GM21447 (cell line): ENCODE results near the gene TRPC1.
"Not testable (repeated sequence)": the region's sequence is repeated elsewhere in the genome, so short reads cannot be mapped to it uniquely, and the experiment has no call there.

ENCODE experiments used
- ATAC-seq: cut with Tn5 transposase; IDR thresholded peaks from one replicate; pipeline ENCODE4 v1.9.1; 2021; ENCODE audit not compliant: unreplicated experiment

Gene TRPC1

DNA sequence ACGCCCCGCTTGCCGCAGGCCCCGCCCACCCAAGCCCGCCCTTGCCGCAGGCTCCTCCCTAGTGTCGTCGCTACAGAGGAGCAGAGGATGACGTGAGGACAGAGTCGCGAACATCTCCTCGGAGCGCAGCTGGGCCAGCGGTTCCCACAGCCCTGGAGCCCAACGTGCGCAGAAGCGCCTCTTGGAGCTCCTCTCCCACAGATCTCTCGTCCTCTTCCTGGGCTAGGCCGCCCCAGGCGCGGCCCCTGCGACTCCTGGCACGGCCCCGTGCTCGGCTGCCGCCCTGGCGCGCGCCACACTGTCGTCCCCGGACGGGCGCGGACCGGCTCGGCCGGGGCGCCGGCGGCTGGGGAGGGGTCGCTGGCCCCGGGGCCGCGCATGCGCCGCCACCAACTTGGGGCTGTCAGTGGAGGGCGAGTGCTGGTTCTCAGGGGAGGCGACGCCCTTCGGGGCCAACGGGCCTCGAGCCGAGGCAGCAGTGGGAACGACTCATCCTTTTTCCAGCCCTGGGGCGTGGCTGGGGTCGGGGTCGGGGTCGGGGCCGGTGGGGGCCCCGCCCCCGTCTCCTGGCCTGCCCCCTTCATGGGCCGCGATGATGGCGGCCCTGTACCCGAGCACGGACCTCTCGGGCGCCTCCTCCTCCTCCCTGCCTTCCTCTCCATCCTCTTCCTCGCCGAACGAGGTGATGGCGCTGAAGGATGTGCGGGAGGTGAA lies at the start of gene TRPC1:
TRPC1 (plus strand) TSS at position 67 of the 714 bp plus-strand sequence; CDS start at position 593, 526 bp downstream.
- peak; percentile 95 for ATAC-seq

DNA sequence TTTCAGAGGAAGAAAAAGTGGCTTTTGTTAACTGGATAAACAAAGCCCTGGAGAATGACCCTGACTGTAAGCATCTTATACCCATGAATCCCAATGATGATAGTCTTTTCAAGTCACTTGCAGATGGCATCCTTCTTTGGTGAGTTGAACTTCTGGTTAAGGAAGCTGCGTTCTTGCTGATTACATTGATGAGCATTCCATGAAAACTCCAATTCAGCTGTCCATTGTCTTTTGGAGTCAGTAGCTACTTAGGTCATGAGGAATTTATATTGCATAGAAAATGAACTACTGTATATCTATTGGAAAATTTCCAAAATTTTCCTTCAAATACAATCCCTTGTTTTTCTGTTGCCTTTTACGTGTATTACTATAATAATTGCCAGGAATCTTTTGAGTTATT lies 47.7 kb upstream of the TRPC1 start:
- ATAC-seq, result no peak

DNA sequence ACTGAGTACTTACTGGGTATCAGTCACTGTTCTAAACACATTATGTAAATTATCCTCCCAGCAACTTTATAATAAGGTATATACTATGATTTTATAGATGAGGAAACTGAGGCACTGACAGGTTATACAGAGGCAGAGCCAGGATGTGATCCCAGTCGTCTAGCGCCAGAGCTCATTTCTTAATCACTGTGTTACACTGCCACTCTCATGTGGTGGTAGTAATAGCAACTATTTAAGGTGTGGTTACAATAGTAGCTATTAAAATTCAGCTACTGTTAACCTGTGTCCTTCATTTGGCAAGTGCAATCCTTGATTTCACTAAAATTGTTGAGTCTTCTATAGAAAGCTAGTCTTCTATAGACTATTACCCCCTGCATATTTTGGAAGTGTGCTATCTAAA lies 43.1 kb upstream of the TRPC1 start:
- no peak for ATAC-seq

DNA sequence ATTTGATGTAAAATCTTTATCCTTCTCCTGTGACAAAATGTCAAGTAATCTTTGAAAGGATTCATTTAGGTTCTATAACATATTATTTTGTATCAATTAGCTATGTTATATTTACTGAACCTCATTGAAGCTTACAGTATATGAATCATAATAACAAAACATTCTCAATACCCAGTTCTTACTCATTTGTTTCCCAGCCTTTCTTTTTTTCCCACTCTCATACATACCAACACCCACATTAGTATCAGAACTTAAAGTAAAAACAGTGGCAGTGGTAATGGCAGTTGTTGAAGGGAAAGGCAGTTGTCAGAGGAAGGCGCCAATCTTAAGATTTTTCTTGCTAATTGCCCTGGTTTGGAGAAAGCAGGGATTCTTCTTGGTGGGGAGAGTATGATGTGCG lies 33.2 kb upstream of the TRPC1 start:
- ATAC-seq, result no peak

DNA sequence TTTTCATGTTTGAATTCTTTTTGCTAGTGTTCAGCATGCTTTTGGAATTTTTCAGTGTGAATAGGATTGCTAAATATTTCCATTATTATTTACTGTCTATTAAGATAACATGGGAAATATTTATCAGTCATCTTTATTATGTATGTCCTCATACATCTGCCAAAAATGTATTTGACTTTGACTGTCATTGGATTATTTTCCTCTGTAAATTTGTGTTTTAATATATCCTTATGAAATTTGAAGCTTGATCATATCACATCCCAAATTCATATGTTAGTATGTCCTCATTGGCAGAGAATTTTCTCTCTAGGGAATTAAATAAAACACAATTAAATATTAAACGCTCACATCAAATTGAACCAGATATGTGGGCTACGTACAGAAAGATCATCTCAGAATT lies 32.3 kb upstream of the TRPC1 start:
- ATAC-seq, result no peak

DNA sequence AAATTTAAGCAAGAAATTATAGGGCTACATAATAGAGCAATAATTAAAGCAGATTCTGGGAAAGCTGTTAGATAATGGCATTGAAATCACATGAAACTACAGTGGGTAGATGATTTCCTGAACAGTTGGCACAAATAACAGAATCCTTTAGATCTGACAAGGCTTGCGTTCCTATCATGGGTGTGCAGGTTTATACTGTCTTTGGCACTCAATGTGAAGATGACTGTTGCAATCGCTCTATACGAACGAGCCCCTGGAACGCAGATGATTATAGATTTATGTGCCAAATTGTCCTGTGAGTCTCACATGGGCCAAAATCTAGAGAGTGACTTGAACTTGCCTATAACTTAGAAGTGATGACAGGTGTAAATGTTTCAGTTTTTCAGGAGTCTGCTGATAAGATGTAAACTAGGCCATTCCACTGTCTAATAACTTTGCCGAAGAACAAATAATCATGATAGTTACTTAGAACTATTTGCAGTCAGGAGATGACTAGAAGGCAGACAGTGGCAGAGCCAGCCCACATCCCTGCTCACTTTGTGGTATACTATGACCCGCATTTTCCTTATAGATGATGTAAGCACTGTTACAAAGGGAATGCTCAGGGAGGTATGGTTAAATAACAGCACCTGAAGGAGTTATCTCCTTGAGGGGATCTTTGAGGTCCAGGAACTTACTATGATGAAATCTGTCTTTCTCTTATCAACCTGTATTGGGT lies 30.5 kb upstream of the TRPC1 start:
- ATAC-seq, result no peak

DNA sequence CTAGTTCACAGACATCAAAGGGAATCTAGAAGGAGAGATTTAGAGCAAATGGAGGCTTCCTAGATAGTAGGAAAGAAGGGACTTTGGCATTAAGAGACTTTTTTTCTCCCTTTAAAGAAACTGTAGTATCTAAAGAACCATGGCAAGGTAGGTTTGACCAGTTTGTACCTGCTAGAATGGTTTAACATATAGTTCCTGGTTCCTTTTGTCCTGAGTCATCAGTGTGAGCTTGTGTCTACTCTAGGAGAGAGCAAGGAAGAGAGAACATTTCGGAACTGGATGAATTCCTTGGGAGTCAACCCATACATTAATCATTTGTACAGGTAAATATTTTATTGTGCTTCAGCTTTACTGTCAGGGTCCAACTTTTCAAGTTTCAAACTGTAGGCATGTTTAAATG lies 29.6 kb upstream of the TRPC1 start:
- ATAC-seq, result no peak

DNA sequence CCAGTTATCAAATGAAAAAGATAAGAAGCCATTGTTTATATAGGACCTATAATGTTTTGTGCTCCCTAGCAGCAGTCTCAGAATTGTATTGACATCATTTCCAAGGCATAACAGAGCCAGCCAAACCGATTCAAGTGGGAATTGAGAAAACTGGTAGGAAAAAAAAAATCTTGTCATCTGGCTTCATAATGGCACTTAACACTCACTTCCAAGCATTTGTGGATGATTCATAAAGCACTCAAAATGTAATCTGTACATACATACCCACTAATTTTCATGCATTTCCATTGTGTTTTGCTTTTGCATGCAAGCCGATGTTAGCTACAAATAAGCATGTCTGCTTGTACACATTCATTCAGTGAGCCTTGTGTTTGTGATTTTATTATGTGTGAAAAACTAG lies 18.6 kb upstream of the TRPC1 start:
- ATAC-seq, result no peak

DNA sequence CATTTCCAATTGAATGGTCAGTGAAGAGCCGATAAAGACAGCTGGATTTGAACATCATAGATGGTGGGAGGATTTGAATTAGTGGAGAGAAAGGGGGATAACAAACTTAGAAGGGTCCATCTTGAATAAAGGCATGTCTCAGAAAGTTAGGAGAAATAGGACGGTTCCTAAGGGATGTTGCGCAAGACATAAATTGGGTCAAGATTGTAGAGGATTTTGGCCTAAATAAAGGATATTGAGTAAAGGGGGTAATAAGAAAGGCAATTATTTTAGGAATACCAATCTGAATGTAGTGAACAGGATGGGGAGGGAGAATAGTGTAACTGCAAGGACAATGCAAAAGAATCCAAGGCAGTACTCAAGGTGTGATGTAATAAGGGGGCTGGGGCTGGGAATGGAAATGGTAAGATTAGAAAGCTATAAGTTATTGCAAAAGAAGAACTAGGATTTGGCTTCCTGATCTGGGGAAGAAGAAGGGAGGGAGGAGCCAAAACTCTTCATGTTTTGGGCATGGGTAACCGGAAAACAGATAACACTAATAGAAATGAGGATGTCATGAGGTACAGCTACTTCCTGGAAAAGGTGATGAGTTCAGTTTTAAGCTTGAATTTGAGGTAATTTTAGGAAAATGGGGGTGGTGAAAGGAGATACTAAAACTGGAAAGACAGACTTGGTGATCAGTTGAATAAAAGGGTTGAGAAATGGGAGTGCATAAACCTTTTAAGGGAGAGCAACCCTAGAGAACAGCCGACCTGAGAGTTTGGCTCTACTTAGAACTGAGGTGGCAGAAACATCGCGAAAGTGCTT lies 17.3 kb upstream of the TRPC1 start:
- ATAC-seq, result no peak

DNA sequence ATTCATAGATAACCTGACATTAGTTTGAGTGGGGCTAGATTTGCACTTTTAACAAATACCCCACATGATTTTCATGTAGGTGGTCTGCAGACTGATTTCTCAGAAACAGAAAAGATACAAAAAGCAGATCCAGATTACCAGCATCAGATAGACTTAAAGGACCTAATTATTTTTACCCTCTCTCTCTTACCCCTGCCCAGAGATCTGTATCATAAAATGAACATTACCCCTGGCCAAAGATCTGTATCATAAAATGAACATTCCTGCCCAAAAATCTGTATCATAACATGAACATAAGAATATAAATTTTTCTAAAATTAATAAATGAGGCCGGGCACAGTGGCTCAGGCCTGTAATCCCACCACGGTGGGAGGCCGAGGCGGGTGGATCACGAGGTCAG lies 14.6 kb upstream of the TRPC1 start:
- ATAC-seq, result no peak

DNA sequence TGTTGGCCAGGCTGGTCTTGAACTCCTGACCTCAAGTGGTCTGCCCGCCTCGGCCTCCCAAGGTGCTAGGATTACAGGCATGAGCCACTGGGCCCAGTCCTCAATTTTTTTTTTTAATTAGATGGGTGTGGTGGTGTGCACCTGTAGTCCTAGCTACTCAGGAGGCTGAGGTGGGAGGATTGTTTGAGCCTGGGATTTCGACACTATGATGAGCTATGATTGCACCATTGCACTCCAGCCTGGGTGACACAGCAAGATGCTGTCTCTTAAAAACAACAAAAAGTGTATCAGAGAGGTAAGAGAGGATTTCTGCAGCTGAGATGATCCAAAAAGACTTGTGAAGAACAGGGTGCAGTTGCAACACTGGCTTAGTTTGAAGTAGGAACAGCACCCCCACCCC lies 9.0 kb upstream of the TRPC1 start:
- ATAC-seq, result not testable (repeated sequence)

DNA sequence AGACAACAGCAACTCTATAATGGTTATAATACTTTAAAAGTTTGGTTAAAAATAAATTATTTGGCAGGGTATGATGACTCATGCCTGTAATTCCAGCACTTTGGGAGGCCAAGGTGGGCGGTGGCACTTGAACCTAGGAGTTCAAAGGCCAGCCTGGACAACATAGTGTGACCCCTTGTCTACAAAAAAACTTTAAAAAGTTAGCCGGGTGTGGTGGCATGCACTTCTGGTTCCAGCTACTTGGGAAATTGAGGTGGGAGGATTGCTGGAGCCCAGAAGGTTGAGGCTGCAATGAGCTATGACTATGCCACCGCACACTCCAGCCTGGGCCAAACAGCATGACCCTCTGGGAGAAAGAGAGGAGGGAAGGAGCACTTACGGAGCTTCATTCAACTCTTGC lies 7.7 kb upstream of the TRPC1 start:
- ATAC-seq, result no peak

DNA sequence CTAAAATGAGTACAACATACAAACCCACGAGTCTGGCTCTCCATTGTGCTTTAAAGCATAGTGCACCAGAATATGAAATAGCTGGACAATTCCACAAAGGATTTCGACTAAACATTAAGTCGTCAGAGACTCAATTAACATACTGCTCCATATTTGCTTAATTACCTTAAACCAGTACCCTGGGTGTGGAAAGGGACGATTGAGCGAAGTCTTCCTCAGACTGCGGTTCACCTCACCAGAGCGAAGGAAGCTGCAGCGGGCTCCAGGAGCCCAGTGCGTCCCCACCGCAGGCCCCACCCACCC lies 218 bp upstream of the TRPC1 start:
- ATAC-seq, result no peak

DNA sequence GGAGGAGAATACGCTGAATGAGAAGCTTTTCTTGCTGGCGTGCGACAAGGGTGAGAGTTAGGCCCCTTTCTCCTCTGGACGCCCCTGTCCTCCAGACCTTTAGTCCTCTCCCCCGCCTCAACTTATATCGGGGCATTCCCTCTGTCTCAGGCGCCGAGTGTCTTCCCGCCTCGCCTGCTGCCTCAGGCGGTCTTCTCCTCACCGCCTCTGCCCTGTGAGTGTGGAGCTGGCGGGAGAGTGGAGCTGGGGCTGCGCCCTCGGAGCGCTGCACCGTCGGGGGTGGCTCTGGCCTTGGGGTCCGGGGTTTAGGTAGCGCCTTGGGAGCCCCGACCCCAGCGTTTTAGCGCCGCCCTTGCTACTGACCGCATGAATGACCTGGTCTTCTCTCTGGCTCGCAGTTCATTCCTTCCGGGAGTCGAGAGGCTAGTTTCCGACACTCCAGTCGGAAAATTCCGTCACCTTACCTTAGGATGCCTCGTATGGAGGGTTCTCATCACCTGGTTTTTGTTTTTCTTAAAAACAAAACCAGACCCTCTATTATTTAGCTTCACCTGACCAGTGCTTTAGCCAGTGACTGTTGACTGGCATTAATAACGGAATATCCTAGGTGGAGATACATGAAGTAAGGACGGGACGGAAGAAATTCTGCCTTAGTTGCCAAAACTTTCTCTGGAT lies 985 bp downstream of the TRPC1 start:
- ATAC-seq, result peak; percentile 25

DNA sequence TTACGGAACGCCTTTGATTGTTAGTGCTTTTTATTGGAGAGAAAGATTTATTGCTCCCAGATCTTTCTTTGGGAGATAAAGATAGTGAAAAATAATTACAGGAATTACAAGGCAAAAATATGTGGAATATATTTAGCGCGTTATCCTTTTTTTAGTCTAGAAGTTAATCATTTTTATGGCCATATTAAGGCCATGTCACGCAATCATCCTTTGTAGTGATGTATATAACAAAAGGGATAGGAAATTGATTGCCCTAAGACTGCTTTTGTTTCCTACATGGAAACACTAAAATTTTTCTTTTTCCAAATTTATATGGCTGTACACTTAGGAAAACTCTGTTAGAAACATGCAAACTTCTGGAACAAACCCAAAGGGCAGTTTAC lies 1.5 kb downstream of the TRPC1 start:
- ATAC-seq, result no peak

DNA sequence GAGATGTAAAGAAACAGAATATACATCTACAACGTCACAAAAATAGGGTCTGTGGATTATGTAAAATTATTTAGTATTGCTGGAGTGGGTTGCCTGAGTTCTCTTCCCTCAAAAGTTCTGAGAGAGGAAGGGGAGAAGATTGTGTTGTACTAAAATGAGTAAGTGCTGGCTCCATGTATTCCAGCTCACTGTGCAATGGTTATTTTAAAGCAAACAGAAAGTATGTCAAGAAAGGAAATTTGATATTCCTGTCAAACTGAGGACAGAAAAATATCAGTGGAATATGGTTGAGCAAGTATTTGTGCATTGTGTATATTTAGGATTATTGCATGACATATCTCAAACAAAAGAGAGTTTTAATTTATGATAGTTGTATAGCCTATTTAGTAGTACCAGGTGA lies 2.2 kb downstream of the TRPC1 start:
- ATAC-seq, result no peak

DNA sequence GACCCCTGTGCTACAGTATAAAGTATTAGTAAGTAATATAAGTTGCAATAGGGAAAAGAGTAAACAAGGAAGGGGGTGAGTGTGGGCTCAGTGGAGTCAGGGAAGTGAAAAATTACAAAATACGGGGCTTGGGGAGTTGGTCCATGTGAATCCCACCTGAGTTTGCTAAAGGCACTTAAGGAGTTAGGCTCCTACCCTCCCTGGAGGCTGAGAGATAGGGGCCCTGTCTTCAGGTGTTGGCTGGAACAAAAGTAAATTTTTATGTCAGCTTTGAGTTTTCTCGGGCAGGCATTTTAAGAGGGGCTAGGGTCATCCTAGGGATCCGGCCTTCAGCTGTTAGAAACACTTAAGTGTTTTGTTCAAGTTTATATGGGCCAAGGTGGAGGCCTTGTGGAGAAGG lies 8.2 kb downstream of the TRPC1 start:
- no peak for ATAC-seq

DNA sequence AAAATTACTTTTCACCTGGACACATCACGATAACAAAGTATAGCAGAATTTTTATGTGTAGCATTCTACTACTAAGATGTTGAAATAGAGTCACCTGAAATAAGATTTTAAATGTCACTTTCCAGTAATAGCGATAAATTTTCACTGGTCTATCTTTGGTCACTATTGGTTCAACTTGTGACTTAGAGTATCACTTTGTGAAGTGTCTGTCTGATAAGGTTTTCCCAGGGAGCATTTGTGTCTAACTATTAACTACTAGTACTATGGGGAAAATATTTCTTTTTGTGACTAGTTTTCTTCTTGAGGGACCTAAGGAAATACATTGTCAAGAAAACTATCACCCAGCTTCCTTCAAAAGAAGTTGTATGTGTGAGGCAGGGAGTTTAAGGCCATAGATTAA lies 11.0 kb downstream of the TRPC1 start:
- no peak for ATAC-seq

DNA sequence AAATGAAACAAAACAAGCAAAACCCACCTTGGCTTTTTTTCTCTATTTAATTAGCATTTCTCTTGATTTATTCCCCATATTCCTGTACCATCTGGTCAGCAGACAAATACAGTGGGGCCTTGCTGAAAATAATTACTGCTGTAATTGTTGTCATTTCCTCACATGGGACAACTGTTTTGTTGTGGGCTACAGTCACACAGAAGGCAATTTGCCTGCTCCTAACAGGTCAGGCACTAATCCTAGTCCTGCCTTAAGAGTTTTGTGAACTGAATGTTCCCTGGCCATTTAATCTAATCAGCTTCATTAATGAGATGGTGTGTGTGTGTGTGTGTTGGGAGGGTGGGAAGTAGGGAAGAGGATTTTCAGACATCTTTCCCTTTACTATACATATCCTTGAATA lies 11.6 kb downstream of the TRPC1 start:
- no peak for ATAC-seq

DNA sequence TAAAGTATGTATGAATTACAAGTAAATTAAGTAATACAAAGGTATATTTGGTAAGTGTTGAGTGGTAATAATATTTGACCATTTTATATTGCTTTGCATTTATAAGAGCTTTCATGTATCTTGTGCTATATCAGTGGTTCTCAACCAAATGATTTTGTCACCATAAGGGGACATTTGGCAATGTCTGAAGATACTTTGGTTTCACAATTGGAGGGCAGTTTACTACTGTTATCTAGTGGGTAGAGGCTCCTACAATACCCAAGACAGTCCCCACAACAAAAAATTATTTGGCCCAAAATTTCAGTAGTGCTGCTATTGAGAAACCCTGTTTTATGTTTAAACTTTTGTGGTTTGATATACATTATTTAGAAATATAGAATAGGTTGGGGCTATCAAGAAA lies 14.6 kb downstream of the TRPC1 start:
- ATAC-seq, result no peak

DNA sequence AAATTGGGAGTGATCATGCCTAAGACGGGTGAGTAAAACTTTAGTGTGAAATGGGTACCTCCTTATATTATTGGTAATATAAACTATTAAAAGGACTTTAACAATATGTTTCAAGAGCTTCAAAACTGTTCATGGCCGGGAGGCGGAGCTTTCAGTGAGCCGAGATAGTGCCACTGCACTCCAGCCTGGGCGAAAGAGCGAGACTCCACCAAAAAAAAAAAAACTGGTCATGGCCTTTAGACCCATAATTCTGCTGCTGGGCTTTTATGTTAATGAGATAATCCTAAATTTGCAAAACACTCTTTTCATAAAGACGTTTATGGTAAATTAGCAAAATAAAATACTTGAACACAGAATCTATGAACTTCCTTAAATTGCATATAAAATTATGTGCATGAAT lies 22.8 kb downstream of the TRPC1 start:
- no peak for ATAC-seq

DNA sequence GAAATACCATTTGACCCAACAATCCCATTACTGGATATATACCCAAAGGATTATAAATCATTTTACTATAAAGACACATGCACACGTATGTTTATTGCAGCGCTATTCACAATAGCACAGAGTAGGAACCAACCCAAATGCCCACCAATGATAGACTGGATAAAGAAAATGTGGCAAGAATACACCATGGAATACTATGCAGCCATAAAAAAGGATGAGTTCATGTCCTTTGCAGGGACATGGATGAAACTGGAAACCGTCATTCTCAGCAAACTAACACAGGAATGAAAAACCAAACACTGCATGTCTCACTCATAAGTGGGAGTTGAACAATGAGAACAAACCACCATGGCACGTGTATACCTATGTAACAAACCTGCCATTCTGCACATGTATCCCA lies 26.7 kb downstream of the TRPC1 start:
- not testable (repeated sequence) for ATAC-seq
